GM12878 (cell line): Measurements from ENCODE around the gene CWC27. TPM values are rescaled to one million over a fixed set of nuclear protein-coding genes. Genes with fewer than 3 reads are reported as not detected.

ENCODE experiments used
- ATAC-seq: fragments of 200-7000 bp; cut with Tn5 transposase; 3 replicates; pipeline ENCODE4 v1.9.1; 2020; ENCODE audit warnings: mild to moderate bottlenecking, moderate library complexity
- BruUV-seq: library from RNA; stranded (reverse); fragments of 400-500 nt; replicated peaks from 2 replicates; lab custom pipeline; 2021; lab: Mats Ljungman, UMichigan
- CTCF ChIA-PET: fragments of 300-600 bp; sonication (Branson Sonifier 250); formaldehyde crosslinking; extraction: SDS; loops from one replicate; lab custom pipeline; 2021; ENCODE audit warnings: inconsistent platforms; lab: Yijun Ruan, JAX
- POLR2A ChIA-PET: fragments of 350-600 bp; formaldehyde crosslinking; extraction: SDS; loops from one replicate; lab custom pipeline; 2021; ENCODE audit warnings: inconsistent platforms; lab: Charles Lee
- RAD21 ChIA-PET: fragments of 300-600 bp; sonication (Branson Sonifier 250); formaldehyde crosslinking; loops from one replicate; lab custom pipeline; 2023; ENCODE audit warnings: antibody characterized with exemption; ENCODE audit not compliant: unreplicated experiment; lab: Charles Lee
- SMC1A ChIA-PET: fragments of 300-600 bp; sonication (Branson Sonifier 250); formaldehyde crosslinking; loops from one replicate; lab custom pipeline; 2023; ENCODE audit not compliant: unreplicated experiment, uncharacterized antibody; lab: Charles Lee
- DNase-seq: peaks from one replicate; pipeline ENCODE4 v3.0.0-alpha.2; 2011; ENCODE audit warnings: low read depth, low spot score
- FAIRE-seq: peaks from 3 replicates; lab custom pipeline; 2011; peaks lifted over from hg19 to GRCh38; lab: Jason Lieb, UNC
- H2AFZ ChIP-seq: 2 replicates; pipeline ENCODE4 v1.6.0; 2011; ENCODE audit warnings: low read depth, low read length, control low read depth; ENCODE audit not compliant: control insufficient read depth
- H3K27ac ChIP-seq: 2 replicates; pipeline ENCODE4 v1.5.1; 2011; ENCODE audit warnings: control low read depth; ENCODE audit not compliant: control insufficient read depth, insufficient read depth
- H3K27me3 ChIP-seq, 2 experiments: replicated peaks in 1 of 2; 2 replicates each; pipeline versions ENCODE4 v1.6.0 to v1.6.1; 2011; ENCODE audit warnings: low read length in 1 of 2; ENCODE audit not compliant: control insufficient read depth in 2 of 2, insufficient read depth in 2 of 2
- H3K36me3 ChIP-seq, 2 experiments: 2 replicates each; pipeline ENCODE4 v1.5.1; 2011; ENCODE audit warnings: low read length in 1 of 2; ENCODE audit not compliant: control insufficient read depth in 2 of 2, insufficient read depth in 2 of 2
- H3K4me1 ChIP-seq: 2 replicates; pipeline ENCODE4 v1.6.1; 2011; ENCODE audit warnings: mild to moderate bottlenecking, low read length, moderate library complexity, mixed read lengths; ENCODE audit not compliant: control insufficient read depth, insufficient read depth
- H3K4me2 ChIP-seq: 2 replicates; pipeline ENCODE4 v1.6.0; 2011; ENCODE audit warnings: control low read depth; ENCODE audit not compliant: control insufficient read depth, insufficient read depth
- H3K4me3 ChIP-seq: fragments of 200-600 bp; sonication (generic); 2 replicates; pipeline ENCODE4 v1.5.1; 2016
- H3K79me2 ChIP-seq: 2 replicates; pipeline ENCODE4 v1.6.0; 2011; ENCODE audit warnings: low read length; ENCODE audit not compliant: control insufficient read depth, insufficient read depth
- H3K9ac ChIP-seq: 2 replicates; pipeline ENCODE4 v1.8.0; 2011; ENCODE audit warnings: low read length, control low read depth, mixed read lengths; ENCODE audit not compliant: control insufficient read depth, insufficient read depth
- H3K9me3 ChIP-seq: replicated peaks from 3 replicates; pipeline ENCODE4 v1.5.1; 2011; ENCODE audit warnings: mild to moderate bottlenecking, low read length; ENCODE audit not compliant: control insufficient read depth, insufficient read depth
- H4K20me1 ChIP-seq: 2 replicates; pipeline ENCODE4 v1.6.0; 2011; ENCODE audit not compliant: control insufficient read depth, insufficient read depth
- BCL3 ChIP-seq: IDR thresholded peaks from 2 replicates; pipeline ENCODE4 v1.6.1; 2011; ENCODE audit warnings: borderline replicate concordance, low read depth, mild to moderate bottlenecking, moderate library complexity, low read length; ENCODE audit not compliant: insufficient read depth, poor library complexity, severe bottlenecking
- CBX5 ChIP-seq: sonication (generic); IDR thresholded peaks from 2 replicates; pipeline ENCODE4 v1.6.1; 2016; ENCODE audit warnings: low read depth, moderate library complexity, mild to moderate bottlenecking, inconsistent platforms
- MTA3 ChIP-seq: IDR thresholded peaks from 2 replicates; pipeline ENCODE4 v1.6.1; 2012; ENCODE audit warnings: low read length, inconsistent platforms, borderline replicate concordance
- RUNX3 ChIP-seq: IDR thresholded peaks from 2 replicates; pipeline ENCODE4 v1.6.1; 2012; ENCODE audit warnings: low read length, inconsistent platforms
- SRF ChIP-seq, 2 experiments: IDR thresholded peaks; 2 replicates each; pipeline ENCODE4 v1.6.1; 2011; ENCODE audit warnings: low read depth in 2 of 2, low read length in 2 of 2, mild to moderate bottlenecking in 1 of 2, moderate library complexity in 1 of 2
- in situ Hi-C: fragments of 300-500 bp; cut with MboI; formaldehyde crosslinking; loops from 9 replicates; pipeline ENCODE4 v1.14.3; 2018; ENCODE audit warnings: mixed read lengths
- intact Hi-C: fragments of 100-400 bp; cut with micrococcal nuclease; formaldehyde crosslinking; loops from one replicate; pipeline ENCODE4 v1.14.2; 2022; ENCODE audit not compliant: unreplicated experiment
- polyA plus RNA-seq, 11 experiments: library from polyadenylated mRNA; depleted of rRNA in 4 of 11; unstranded in 6 of 11; stranded (reverse) in 5 of 11; fragments of >200 nt; fragmentation: Nextera tagmentation in 4 of 11; fragmentation: Illumina TruSeq in 1 of 11; extraction: Ambion mirVana in 4 of 11; extraction: Trizol in 1 of 11; gene quantifications; 1 replicate in 1 of 11; 2 replicates in 10 of 11; pipeline versions ENCODE4 v1.2.1 to v1.2.3, GENCODE V29; 2011 to 2016; ENCODE audit warnings: inconsistent platforms in 2 of 11, missing spikeins in 2 of 11, low read depth in 1 of 11
- total RNA-seq, 4 experiments: library from RNA; depleted of rRNA in 3 of 4; stranded (reverse); fragments of >200 nt in 3 of 4; fragmentation: Illumina TruSeq in 1 of 4; extraction: Trizol in 1 of 4; gene quantifications; 2 replicates each; pipeline versions ENCODE4 v1.2.1 to v1.2.3, GENCODE V29; 2013 to 2021

The CWC27 gene
- total and polyA plus RNA-seq, 10 of the 15 experiments (the other 5 are each of a cell fraction or from before 2014, with no cell fraction given) = 21.7 to 61.9 (median 47.0) TPM

- no TSS peak for BruUV-seq
- SMC1A ChIA-PET = interaction anchor here (0.7 to 20.8 kb wide), 11 partner anchors 13 to 431 kb away, joined by 3 to 614 read pairs (median 15); partner anchors contain the start of gene ADAMTS6
- no peaks in the 10 kb centered on the region for H3K79me2 ChIP-seq
- in situ Hi-C loops = loop anchor here (25.0 kb wide), 1 partner anchor 863 kb away; no protein-coding TSS in a partner anchor
- FAIRE-seq (peak; percentile 7), DNase-seq (peak; percentile 53)
- H4K20me1 ChIP-seq = no peaks in the 10 kb centered on the region
- CTCF ChIA-PET = interaction anchor here (1.3 to 6.7 kb wide), 11 partner anchors 8 to 433 kb away, joined by 3 to 67 read pairs (median 14); partner anchors contain the start of gene ADAMTS6
- peak overlapping the region; percentile 87 for H3K27ac ChIP-seq
- peak overlapping the region; percentile 71 for H2AFZ ChIP-seq
- no peaks in the 10 kb centered on the region for H3K27me3 ChIP-seq
- TF ChIP-seq RUNX3 (peak; percentile 13; the same call in 1 of the 2 replicates), MTA3 (0 out of 2 replicates have a peak, but pooled peaks have one; percentile 24), CBX5 (0 out of 2 replicates have a peak, but pooled peaks have one; percentile 46), BCL3 (no peak), SRF (IDR thresholded peaks at IDR 0.05; ENCODE audit: low read depth in 2 of 2, low read length in 2 of 2) (peak; percentile 25 to 70; a peak in 1 of 4 replicates)
- TF ChIP-seq, all 136 proteins: peak for 4
- H3K4me2 ChIP-seq = peak overlapping the region; percentile 47
- peaks cover 42% of the 10 kb centered on the region for H3K4me1 ChIP-seq
- H3K4me3 ChIP-seq = no peak overlapping the region; the same call in 1 of the 2 replicates
- POLR2A ChIA-PET = interaction anchor here (2.7 to 5.8 kb wide), 4 partner anchors 10 to 19 kb away, joined by 7 to 52 read pairs (median 43); no protein-coding TSS in a partner anchor
- peaks cover 6% of the 10 kb centered on the region; the same call in 1 of the 3 replicates for H3K9me3 ChIP-seq
- no peak overlapping the region for H3K9ac ChIP-seq
- H3K36me3 ChIP-seq = no peaks in the 10 kb centered on the region
- RAD21 ChIA-PET = interaction anchor here (1.0 to 11.2 kb wide), 7 partner anchors 10 to 432 kb away, joined by 3 to 123 read pairs (median 12); partner anchors contain the start of gene ADAMTS6
- intact Hi-C loops = no loop called here
- ATAC-seq = peak; percentile 51
These were observed 281.4 kb downstream of the CWC27 start for GRCh38 chr5:65050140-65050539.
